GM12875 (cell line): ENCODE results near the gene LGALS3BP.

Experiments used
- H3K4me3 ChIP-seq: one replicate; pipeline ENCODE4 v1.5.1; 2011; ENCODE audit warnings: low read depth, low read length, control low read depth
- CTCF ChIP-seq: IDR thresholded peaks from 2 replicates; pipeline ENCODE4 v1.5.1; 2011; ENCODE audit warnings: low read depth, mild to moderate bottlenecking, control low read depth, inconsistent platforms, low read length, moderate library complexity, borderline replicate concordance; ENCODE audit not compliant: insufficient read depth

LGALS3BP gene

GRCh38 chr17:78991906-78992532, 12.3 kb upstream of the LGALS3BP start:
- TF ChIP-seq CTCF: no peak

GRCh38 chr17:78991017-78991738, 11.5 kb upstream of the LGALS3BP start:
- no peak overlapping the region for H3K4me3 ChIP-seq
- TF ChIP-seq CTCF: no peak

More at GRCh38 chr17:78991906-78992532, 12.3 kb upstream of the LGALS3BP start:
- H3K4me3 ChIP-seq: no peak overlapping the region

- TF ChIP-seq CTCF: no peak
- H3K4me3 ChIP-seq: no peak overlapping the region
Observed at GRCh38 chr17:78990349-78991016, 10.8 kb upstream of the LGALS3BP start.

GRCh38 chr17:78988152-78988551, 8.4 kb upstream of the LGALS3BP start:
- no peak overlapping the region for H3K4me3 ChIP-seq
- TF ChIP-seq CTCF: no peak

GRCh38 chr17:78986649-78987328, 7.1 kb upstream of the LGALS3BP start:
- no peak for TF ChIP-seq CTCF
- H3K4me3 ChIP-seq: no peak overlapping the region

- 0 out of 2 replicates have a peak, but pooled peaks have one; percentile 12 for TF ChIP-seq CTCF
- H3K4me3 ChIP-seq: no peak overlapping the region
Observed at GRCh38 chr17:78986048-78986648, 6.4 kb upstream of the LGALS3BP start.
